OCI-LY7 (cell line): ENCODE measurements around the gene TBX15. TPM values are rescaled to one million over a fixed set of nuclear protein-coding genes. Genes with fewer than 3 reads are reported as not detected.

Source experiments
- BruUV-seq: library from RNA; stranded (reverse); fragments of 400-500 nt; replicated peaks from 2 replicates; lab custom pipeline; 2021; lab: Mats Ljungman, UMichigan
- CTCF ChIA-PET: fragments of 300-600 bp; sonication (Branson Sonifier 250); formaldehyde crosslinking; loops from one replicate; lab custom pipeline; 2022; ENCODE audit warnings: antibody characterized with exemption; ENCODE audit not compliant: unreplicated experiment; lab: Charles Lee
- POLR2A ChIA-PET: fragments of 300-600 bp; sonication (Branson Sonifier 250); formaldehyde crosslinking; loops from one replicate; lab custom pipeline; 2022; ENCODE audit warnings: antibody characterized with exemption; lab: Charles Lee
- DNase-seq: peaks from one replicate; pipeline ENCODE4 v3.0.0-alpha.2; 2015; ENCODE audit warnings: low spot score
- H2AFZ ChIP-seq: fragments of 200-600 bp; sonication (generic), shearing (Covaris generic); 2 replicates; pipeline ENCODE4 v1.6.1; 2014; ENCODE audit warnings: mild to moderate bottlenecking, antibody characterized with exemption, low read length, moderate library complexity
- H3K27ac ChIP-seq: fragments of 200-600 bp; sonication (generic); 2 replicates; pipeline ENCODE4 v1.5.1; 2014; ENCODE audit warnings: mixed run types, low read depth, mild to moderate bottlenecking, moderate library complexity, low read length, inconsistent platforms; ENCODE audit not compliant: poor library complexity, severe bottlenecking
- H3K36me3 ChIP-seq: fragments of 200-600 bp; sonication (generic); 2 replicates; pipeline ENCODE4 v1.6.1; 2014; ENCODE audit warnings: mild to moderate bottlenecking, antibody characterized with exemption, low read length, moderate library complexity, mixed read lengths; ENCODE audit not compliant: insufficient read depth
- H3K4me1 ChIP-seq: fragments of 200-600 bp; sonication (generic); 2 replicates; pipeline ENCODE4 v1.5.1; 2014; ENCODE audit warnings: mild to moderate bottlenecking, low read length; ENCODE audit not compliant: insufficient read depth, poor library complexity, severe bottlenecking
- H3K4me2 ChIP-seq: fragments of 200-600 bp; sonication (generic); 2 replicates; pipeline ENCODE4 v1.6.1; 2014; ENCODE audit warnings: mild to moderate bottlenecking, low read length
- H3K4me3 ChIP-seq: fragments of 200-600 bp; sonication (generic); 2 replicates; pipeline ENCODE4 v1.5.1; 2014; ENCODE audit warnings: mild to moderate bottlenecking, low read depth, low read length; ENCODE audit not compliant: poor library complexity, severe bottlenecking
- H3K79me2 ChIP-seq: fragments of 200-600 bp; sonication (generic); 2 replicates; pipeline ENCODE4 v1.6.1; 2016; ENCODE audit warnings: low read depth, mild to moderate bottlenecking, low read length, moderate library complexity, mixed read lengths; ENCODE audit not compliant: insufficient read depth
- H3K9me2 ChIP-seq: fragments of 200-600 bp; sonication (generic); 2 replicates; pipeline ENCODE4 v1.6.1; 2016; ENCODE audit warnings: mild to moderate bottlenecking, low read length, mixed read lengths; ENCODE audit not compliant: insufficient read depth
- H3K9me3 ChIP-seq: fragments of 200-600 bp; sonication (generic); 2 replicates; pipeline ENCODE4 v1.6.1; 2014; ENCODE audit warnings: mild to moderate bottlenecking, mixed run types, low read length, mixed read lengths
- H4K20me1 ChIP-seq: fragments of 200-600 bp; sonication (generic); 2 replicates; pipeline ENCODE4 v1.6.1; 2014; ENCODE audit warnings: mild to moderate bottlenecking, antibody characterized with exemption, low read length, moderate library complexity, mixed read lengths; ENCODE audit not compliant: insufficient read depth
- CTCF ChIP-seq: fragments of 200-600 bp; sonication (generic); conservative IDR thresholded peaks from 2 replicates; pipeline ENCODE4 v1.5.1; 2014; ENCODE audit warnings: mild to moderate bottlenecking, antibody characterized with exemption, low read length, moderate library complexity, mixed read lengths
- EZH2phosphoT487 ChIP-seq: fragments of 200-600 bp; sonication (generic); IDR thresholded peaks from 2 replicates; pipeline ENCODE4 v1.6.1; 2018; ENCODE audit warnings: low read depth, borderline replicate concordance, mild to moderate bottlenecking, mixed run types, antibody characterized with exemption, low read length, moderate library complexity, mixed read lengths
- intact Hi-C: fragments of 100-400 bp; cut with micrococcal nuclease; formaldehyde crosslinking; loops from one replicate; pipeline ENCODE4 v1.10.0; 2022; ENCODE audit not compliant: unreplicated experiment
- total RNA-seq, 2 experiments: library from RNA; depleted of rRNA in 1 of 2; stranded (reverse); fragments of >200 nt in 1 of 2; shearing (Covaris generic) in 1 of 2; gene quantifications; 2 replicates each; pipeline ENCODE4 v1.2.3, GENCODE V29; 2014 to 2022

TBX15 gene
- total RNA-seq, 2 experiments from 2014 or later: 0.22 TPM; not detected in 1

- Histone ChIP-seq H3K4me2 (no peak overlapping the region), H3K9me2 (no peaks in the 10 kb centered on the region), H2AFZ (no peak overlapping the region), H3K4me3 (no peak overlapping the region), H3K36me3 (no peaks in the 10 kb centered on the region), H4K20me1 (no peaks in the 10 kb centered on the region), H3K4me1 (no peaks in the 10 kb centered on the region), H3K9me3 (no peaks in the 10 kb centered on the region), H3K79me2 (no peaks in the 10 kb centered on the region), H3K27ac (no peak overlapping the region)
- TF ChIP-seq EZH2phosphoT487 (no peak), CTCF (no peak)
- no TSS peak for BruUV-seq
- intact Hi-C loops: no loop called here
- CTCF ChIA-PET: no interaction called here
- POLR2A ChIA-PET: interaction anchor here (1.2 to 1.3 kb wide), 2 partner anchors 10 to 131 kb away, joined by 3 to 4 read pairs; no protein-coding TSS in a partner anchor
- DNase-seq: no peak
These were observed 23.0 kb upstream of the TBX15 start for GRCh38 chr1:119011116-119011515.

GRCh38 chr1:119010201-119010600 lies 22.1 kb upstream of the TBX15 start:
- ChIA-PET POLR2A (no interaction called here), CTCF (no interaction called here)
- no TSS peak for BruUV-seq
- intact Hi-C loops: no loop called here
- H3K9me2 ChIP-seq: no peaks in the 10 kb centered on the region
- H2AFZ ChIP-seq: no peak overlapping the region
- no peaks in the 10 kb centered on the region for H4K20me1 ChIP-seq
- DNase-seq: no peak
- no peak for TF ChIP-seq EZH2phosphoT487
- TF ChIP-seq CTCF: no peak
- no peaks in the 10 kb centered on the region for H3K79me2 ChIP-seq
- H3K9me3 ChIP-seq: no peaks in the 10 kb centered on the region
- H3K4me2 ChIP-seq: no peak overlapping the region
- H3K27ac ChIP-seq: no peak overlapping the region
- no peak overlapping the region for H3K4me3 ChIP-seq
- no peaks in the 10 kb centered on the region for H3K36me3 ChIP-seq
- H3K4me1 ChIP-seq: no peaks in the 10 kb centered on the region

GRCh38 chr1:119009312-119009655 lies 21.1 kb upstream of the TBX15 start:
- intact Hi-C loops: loop anchor here (5.0 kb wide), 1 partner anchor 857 kb away; no protein-coding TSS in a partner anchor

More at GRCh38 chr1:119009312-119009655, 21.1 kb upstream of the TBX15 start:
- H3K4me2 ChIP-seq: no peak overlapping the region
- H3K36me3 ChIP-seq: no peaks in the 10 kb centered on the region
- no peak overlapping the region for H2AFZ ChIP-seq
- no peak overlapping the region for H3K27ac ChIP-seq
- ChIA-PET CTCF (interaction anchor here (0.5 kb wide), 1 partner anchor 73 kb away, joined by 3 read pairs; no protein-coding TSS in a partner anchor), POLR2A (no interaction called here)
- no peak for DNase-seq
- H3K4me1 ChIP-seq: no peaks in the 10 kb centered on the region
- TF ChIP-seq CTCF (no peak), EZH2phosphoT487 (no peak)
- BruUV-seq: no TSS peak
- no peaks in the 10 kb centered on the region for H4K20me1 ChIP-seq
- H3K9me3 ChIP-seq: no peaks in the 10 kb centered on the region
- no peaks in the 10 kb centered on the region for H3K79me2 ChIP-seq
- no peaks in the 10 kb centered on the region for H3K9me2 ChIP-seq
- H3K4me3 ChIP-seq: no peak overlapping the region
